SH-SY5Y (cell line): ENCODE data around the gene CELSR1.

Source experiments
- GATA2 ChIP-seq: IDR thresholded peaks from 2 replicates; pipeline ENCODE4 v1.6.1; 2011; ENCODE audit warnings: mild to moderate bottlenecking, low read depth, low read length
- GATA3 ChIP-seq: IDR thresholded peaks from 2 replicates; pipeline ENCODE4 v1.6.1; 2011; ENCODE audit warnings: low read depth, mild to moderate bottlenecking, low read length, moderate library complexity

Gene CELSR1

GRCh38 chr22:46439576-46440465, 97.6 kb downstream of the CELSR1 start:
- TF ChIP-seq GATA2, result no peak
- TF ChIP-seq GATA3, result no peak

DNA sequence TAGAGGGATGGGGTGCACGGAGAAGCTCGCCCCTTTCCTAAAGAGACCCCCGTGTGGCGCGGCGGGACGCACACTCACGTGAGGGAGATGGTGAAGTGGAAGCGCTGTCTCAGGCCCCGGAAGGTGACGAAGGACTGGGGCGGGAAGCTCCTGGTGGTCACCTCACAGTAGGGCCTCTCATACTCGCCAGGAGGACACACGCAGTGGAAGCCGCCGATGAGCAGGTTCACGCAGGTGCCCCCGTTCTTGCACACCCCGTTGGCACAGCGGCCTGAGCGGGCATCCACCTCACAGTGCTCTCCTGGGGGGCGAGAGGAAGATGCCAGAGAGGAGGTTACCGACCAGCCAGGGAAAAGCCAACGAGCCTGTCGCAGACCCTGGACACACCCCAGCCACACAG, 98.3 kb downstream of the CELSR1 start:
- TF ChIP-seq GATA2 (no peak), GATA3 (no peak)

- no peak for TF ChIP-seq GATA3
- TF ChIP-seq GATA2, result no peak
These were observed 99.6 kb downstream of the CELSR1 start for GRCh38 chr22:46437671-46438440.

DNA sequence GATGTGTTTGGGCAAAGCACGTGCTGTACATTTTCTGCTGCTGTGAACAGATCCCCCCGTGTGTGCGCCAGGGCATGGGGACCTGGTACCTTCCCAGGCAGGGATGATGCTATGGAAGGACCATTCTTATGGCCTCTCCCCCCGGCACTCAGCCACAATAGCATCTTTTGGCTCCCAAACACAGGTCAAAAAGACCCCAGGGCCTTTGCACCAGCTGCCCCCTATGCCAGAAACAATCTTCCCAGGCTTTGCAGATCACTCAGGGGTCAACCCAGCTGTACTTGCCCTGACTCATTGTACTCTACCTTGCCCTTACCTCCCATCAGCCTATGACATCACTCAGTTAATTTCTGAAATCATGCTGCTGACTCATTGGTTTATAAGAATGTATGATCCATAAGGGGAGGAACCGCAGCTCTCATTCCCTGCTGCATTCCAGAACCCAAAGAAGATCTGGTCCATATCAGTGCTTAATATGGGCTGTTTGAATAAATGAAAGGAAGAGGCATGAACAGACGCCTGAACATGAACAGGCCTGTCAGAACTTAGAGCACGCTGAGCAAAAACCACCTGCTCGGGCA, 100.7 kb downstream of the CELSR1 start:
- no peak for TF ChIP-seq GATA2
- no peak for TF ChIP-seq GATA3

DNA sequence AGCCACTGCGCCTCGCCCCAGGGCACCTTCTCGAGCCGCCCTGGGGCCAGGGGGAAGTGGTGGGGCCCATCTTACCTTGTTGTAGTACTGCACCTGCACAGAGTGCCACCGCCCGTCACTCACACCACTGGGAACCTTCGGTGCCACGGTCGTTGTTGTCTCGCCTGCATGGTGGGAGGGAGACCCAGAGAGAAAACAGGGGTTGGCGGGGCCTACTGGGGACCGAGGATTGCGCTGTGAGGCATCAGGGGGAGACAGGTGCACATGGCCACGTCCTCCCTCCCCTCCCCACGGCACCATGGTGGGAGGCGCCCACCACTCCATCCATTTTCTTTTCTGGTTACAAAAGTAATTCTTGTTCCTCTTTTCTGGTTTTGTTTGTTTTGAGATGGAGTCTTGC, 104.1 kb downstream of the CELSR1 start:
- no peak for TF ChIP-seq GATA2
- no peak for TF ChIP-seq GATA3

DNA sequence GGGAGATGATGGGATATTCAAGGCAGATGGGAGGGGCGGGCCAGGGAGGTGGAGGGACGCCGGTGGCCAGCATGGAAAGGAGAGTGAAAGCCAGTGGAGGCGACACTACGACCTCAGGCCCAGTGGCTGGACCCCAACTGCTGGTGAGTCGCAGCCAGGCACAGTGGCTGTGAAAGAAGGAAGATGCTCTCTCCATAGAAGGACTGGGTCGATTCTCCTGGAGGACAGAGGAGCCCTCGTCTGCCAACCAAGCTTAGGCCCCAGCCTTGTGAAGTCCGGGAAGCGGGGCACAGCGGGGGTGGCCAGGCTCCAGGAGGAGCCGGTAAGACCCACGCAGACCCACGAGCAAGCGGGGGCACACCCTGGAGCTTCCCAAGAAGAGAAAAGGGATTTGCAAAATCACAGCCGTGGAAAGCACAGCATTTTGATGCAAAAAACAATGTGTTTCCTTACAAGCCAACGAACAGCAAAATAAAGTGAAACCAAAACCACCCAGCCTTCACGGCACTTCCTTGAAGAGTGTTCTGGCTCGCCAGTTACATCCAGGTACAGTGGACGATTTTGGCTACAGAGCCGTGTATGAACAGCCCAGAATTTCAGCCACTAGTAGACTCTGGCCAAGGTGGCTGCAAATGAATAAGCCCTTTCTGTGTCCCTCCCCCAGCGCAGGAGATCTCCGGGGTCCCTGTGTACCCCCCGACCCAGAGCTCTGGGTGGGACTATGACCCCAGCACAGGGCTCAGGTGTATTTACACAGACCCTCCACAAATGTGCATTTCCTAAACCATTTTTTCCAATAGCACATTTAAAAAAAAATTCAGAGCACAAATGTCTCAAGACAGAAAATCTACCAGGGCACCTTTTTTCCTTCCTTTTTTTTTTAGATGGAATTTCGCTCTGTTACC, 105.0 kb downstream of the CELSR1 start:
- TF ChIP-seq GATA3 (no peak), GATA2 (no peak)

- TF ChIP-seq GATA3, result no peak
- TF ChIP-seq GATA2, result no peak
These were observed 106.2 kb downstream of the CELSR1 start for GRCh38 chr22:46430961-46431838.

GRCh38 chr22:46429325-46429853, 108.0 kb downstream of the CELSR1 start:
- TF ChIP-seq GATA3, result no peak
- no peak for TF ChIP-seq GATA2

- TF ChIP-seq GATA2, result no peak
- TF ChIP-seq GATA3, result no peak
These were observed 108.7 kb downstream of the CELSR1 start for GRCh38 chr22:46428602-46429324.

DNA sequence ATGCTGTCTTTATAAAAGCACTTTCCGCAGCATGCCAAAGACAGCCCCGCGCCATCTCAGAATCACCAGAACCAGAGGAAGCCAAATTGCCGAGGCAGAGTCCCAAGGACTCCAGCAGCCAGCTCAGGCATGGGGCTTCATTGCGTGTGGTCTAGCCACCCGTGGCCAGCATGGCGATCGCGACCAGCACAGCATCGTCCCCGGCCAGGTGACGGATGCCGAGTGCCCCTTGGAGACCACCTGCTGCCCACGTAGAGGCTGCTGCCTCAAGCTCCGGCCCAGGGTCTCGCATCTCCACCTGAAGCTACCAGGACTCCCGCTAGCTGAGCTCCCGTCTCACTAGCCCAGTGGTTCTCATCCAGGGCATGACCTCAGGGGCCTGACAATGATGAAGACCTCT, 109.2 kb downstream of the CELSR1 start:
- TF ChIP-seq GATA3 (no peak), GATA2 (no peak)

DNA sequence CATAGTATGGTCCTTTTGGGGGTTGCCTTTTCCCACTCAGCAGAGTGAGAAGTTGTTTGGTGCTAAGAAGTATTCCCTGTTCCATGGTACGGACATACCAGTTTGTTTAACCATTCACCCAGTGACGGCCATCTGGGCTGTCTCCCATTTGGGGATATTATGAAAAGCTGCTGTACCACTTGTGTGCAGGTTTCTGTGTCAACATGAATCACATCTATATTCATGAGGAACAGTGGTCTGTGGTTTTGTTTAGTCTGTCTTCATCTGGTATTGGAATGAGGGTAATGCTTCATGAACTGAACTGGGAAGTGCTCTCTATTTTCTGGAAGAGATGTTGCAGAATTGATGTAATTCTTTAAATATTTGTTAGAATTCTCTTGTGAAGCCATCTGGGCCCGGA, 112.4 kb downstream of the CELSR1 start:
- TF ChIP-seq GATA3, result no peak
- no peak for TF ChIP-seq GATA2

DNA sequence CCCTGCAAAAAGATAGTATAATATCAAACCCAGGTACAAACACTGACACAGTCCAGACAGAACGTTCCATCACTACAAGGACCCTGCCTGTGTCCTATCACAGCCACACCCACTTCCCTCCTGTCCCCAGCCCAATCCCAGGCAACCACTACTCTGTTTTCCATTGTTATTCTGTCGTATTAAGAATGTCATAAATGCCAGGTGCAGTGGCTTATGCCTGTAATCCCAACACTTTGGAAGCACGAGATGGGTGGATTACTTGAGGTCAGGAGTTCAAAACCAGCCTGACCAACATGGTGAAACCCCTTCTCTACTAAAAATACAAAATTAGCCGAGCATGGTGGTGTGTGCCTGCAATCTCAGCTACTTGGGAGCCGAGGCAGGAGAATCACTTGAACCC, 112.9 kb downstream of the CELSR1 start:
- TF ChIP-seq GATA3 (no peak), GATA2 (no peak)

GRCh38 chr22:46422896-46423295, 114.5 kb downstream of the CELSR1 start:
- TF ChIP-seq GATA3 (no peak), GATA2 (no peak)
